HS-5 (cell line): ENCODE results near the gene RAB3C.

ENCODE experiments used
- DNase-seq: peaks from one replicate; pipeline ENCODE4 v3.0.0-alpha.2; 2012; ENCODE audit warnings: low read depth

Gene RAB3C

GRCh38 chr5:58773744-58774441 is 191.0 kb downstream of the RAB3C start:
- no peak for DNase-seq

GRCh38 chr5:58774937-58775336 is 192.1 kb downstream of the RAB3C start:
- no peak for DNase-seq

- no peak for DNase-seq
Observed at GRCh38 chr5:58775701-58776262, 192.9 kb downstream of the RAB3C start.

GRCh38 chr5:58776559-58776958 is 193.7 kb downstream of the RAB3C start:
- DNase-seq = no peak

GRCh38 chr5:58778888-58779287 is 196.0 kb downstream of the RAB3C start:
- no peak for DNase-seq

- DNase-seq = no peak
Observed at GRCh38 chr5:58786035-58786434, 203.2 kb downstream of the RAB3C start.

- DNase-seq = no peak
Observed at GRCh38 chr5:58786711-58787303, 203.9 kb downstream of the RAB3C start.

GRCh38 chr5:58787987-58788386 is 205.1 kb downstream of the RAB3C start:
- DNase-seq = no peak

GRCh38 chr5:58793888-58794657 is 211.2 kb downstream of the RAB3C start:
- DNase-seq = no peak

- no peak for DNase-seq
Observed at GRCh38 chr5:58794875-58795274, 212.0 kb downstream of the RAB3C start.

GRCh38 chr5:58795327-58795726 is 212.5 kb downstream of the RAB3C start:
- DNase-seq = no peak

- DNase-seq = no peak
Observed at GRCh38 chr5:58797021-58797420, 214.1 kb downstream of the RAB3C start.

GRCh38 chr5:58800356-58800755 is 217.5 kb downstream of the RAB3C start:
- no peak for DNase-seq

- no peak for DNase-seq
Observed at GRCh38 chr5:58800861-58801540, 218.1 kb downstream of the RAB3C start.

- DNase-seq = no peak
Observed at GRCh38 chr5:58803056-58803455, 220.2 kb downstream of the RAB3C start.

- no peak for DNase-seq
Observed at GRCh38 chr5:58804291-58804690, 221.4 kb downstream of the RAB3C start.

- no peak for DNase-seq
Observed at GRCh38 chr5:58810086-58810485, 227.2 kb downstream of the RAB3C start.

- no peak for DNase-seq
Observed at GRCh38 chr5:58813855-58814254, 231.0 kb downstream of the RAB3C start.

GRCh38 chr5:58816181-58816731 is 233.4 kb downstream of the RAB3C start:
- no peak for DNase-seq

GRCh38 chr5:58818465-58818864 is 235.6 kb downstream of the RAB3C start:
- no peak for DNase-seq

- no peak for DNase-seq
Observed at GRCh38 chr5:58825441-58825840, 242.6 kb downstream of the RAB3C start.

GRCh38 chr5:58825899-58826298 is 243.0 kb downstream of the RAB3C start:
- DNase-seq = no peak
